GM21529 (cell line): ENCODE measurements around the gene CFAP52.
"Not testable (repeated sequence)": the region's sequence is repeated elsewhere in the genome, so short reads cannot be mapped to it uniquely, and the experiment has no call there.

Experiments used
- ATAC-seq: cut with Tn5 transposase; IDR thresholded peaks from one replicate; pipeline ENCODE4 v1.9.1; 2021; ENCODE audit not compliant: unreplicated experiment

CFAP52 gene

DNA sequence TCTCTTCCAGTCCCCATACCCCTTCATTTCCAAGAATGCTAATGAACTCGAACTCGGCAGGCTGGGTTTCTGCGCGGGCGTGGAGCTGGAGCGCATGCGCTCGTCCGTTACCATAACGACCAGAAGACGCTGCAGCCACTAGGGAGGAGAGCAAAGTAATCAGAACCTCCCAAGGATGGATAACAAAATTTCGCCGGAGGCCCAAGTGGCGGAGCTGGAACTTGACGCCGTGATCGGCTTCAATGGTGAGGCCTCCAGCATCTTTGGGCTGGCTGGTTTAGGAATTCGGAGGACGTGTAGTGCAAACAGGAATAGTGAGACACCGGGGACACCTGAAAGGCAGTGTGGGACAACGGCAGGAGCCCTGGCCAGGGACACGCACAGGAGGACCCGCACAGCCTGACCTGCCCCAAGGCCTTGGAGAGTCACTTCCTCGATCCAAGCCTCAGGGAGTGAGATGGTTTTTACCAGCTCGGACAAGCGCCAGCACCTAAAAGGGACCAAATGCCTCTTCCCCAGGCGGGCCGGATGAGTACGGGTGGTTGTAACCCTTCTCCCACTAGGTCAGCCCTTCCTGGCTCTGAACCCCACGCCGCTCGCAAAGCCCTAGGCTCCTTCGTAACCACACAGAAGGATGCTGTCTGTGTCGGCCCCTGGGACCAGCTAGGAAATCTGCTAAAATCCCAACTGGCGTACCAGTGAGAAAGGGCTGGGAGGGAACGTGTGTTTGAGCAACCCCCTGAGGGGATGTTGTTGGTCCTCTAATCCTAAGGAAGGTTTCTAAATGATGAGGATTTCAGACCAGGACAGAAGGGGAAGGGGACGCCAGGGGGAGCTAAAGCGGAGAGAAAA is at the start of gene CFAP52:
TSS of gene CFAP52 (plus strand) at position 122 of the 852 bp plus-strand sequence. CDS start at position 176, 54 bp downstream.
- peak; percentile 50 for ATAC-seq

- no peak for ATAC-seq
Observed at GRCh38 chr17:9527788-9528187, 48.7 kb upstream of the CFAP52 start.

GRCh38 chr17:9529033-9529700 is 47.3 kb upstream of the CFAP52 start:
- no peak for ATAC-seq

DNA sequence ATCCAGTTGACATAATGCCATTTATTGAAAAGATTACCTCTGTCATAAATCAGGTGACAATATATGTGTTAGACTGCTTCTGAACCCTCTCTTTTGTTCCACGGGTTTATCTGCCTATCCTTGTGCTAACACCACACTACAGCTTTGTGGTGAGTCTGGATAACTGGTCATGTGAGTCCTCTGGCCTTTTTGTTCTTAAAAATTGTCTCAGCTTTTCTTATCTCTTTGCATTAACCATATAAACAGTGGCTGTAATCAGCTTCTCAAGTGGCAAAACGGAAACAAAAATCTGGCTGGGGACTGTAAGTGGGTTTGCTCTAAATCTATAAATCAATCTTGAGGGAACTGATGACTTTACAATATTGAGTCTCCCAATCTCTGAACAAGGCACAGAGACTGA is 45.4 kb upstream of the CFAP52 start:
- no peak for ATAC-seq

- ATAC-seq: no peak
Observed at GRCh38 chr17:9532715-9533114, 43.7 kb upstream of the CFAP52 start.

GRCh38 chr17:9533441-9533840 is 43.0 kb upstream of the CFAP52 start:
- no peak for ATAC-seq

GRCh38 chr17:9536061-9536460 is 40.4 kb upstream of the CFAP52 start:
- no peak for ATAC-seq

DNA sequence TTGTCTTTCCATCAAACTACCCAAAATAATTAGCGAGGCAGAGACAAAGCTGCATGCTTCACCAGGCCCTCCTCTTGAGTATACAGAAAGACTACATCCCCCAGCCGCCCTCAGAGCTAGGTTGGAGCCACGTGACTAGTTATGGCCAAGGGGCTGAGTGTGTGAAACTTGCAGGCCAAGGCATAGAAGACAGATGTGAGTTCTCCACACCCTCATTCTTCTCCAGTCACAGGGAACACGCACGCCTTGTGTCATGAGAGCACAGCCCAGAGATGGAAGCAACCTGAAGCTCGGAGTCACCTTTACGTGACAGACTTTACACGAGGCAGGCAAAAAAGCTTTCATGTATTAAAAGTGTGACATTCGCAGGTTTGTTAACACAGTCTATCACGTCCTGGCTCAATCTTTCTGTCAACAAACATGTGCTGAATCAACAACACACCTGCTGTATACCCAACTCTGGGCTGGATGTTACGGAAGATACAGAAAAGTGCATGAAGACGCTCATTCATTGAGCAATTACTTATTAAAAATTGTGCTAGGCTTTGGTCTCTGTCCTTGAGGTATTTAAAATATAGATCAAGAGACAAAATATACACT is 39.2 kb upstream of the CFAP52 start:
- ATAC-seq: no peak

- no peak for ATAC-seq
Observed at GRCh38 chr17:9538626-9539025, 37.8 kb upstream of the CFAP52 start.

- ATAC-seq: no peak
Observed at GRCh38 chr17:9541718-9542117, 34.7 kb upstream of the CFAP52 start.

DNA sequence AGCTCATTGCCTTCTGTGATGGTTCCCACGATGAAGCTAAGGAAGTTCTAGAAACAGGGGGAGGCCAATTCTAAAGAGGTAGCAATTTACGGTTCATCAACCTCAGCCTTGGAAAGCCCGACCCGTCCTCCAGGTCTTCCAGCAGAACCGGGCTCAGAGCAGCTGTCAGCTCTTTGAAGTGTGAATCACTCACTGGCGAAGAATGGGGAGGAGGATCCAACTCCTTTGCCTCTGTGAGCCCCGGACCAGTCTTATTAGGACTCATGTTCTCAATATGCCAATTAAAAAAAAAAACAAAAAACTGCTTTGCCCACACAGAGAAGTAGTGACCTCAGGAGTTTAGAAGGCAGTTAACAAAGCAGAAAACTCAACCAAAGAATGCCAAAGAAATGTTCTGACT is 32.2 kb upstream of the CFAP52 start:
- no peak for ATAC-seq

DNA sequence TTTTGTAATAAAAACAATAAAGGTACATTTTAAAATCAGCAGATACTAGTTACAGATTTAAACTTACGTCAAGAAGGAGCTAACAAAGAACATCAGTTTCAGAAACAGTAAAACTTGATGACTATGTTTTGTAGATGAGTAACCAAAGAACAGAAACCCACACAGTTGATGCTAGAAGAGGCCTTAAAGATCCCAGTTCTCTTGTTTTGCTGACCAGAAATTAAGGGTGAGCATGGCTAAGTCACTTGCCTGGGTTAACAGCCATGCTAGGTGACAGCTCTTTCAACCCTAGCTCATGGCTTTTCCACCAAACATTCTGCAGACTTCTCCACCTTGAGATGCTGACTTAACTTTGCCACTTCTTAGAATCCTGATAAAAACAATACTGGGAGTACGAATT is 27.2 kb upstream of the CFAP52 start:
- no peak for ATAC-seq

DNA sequence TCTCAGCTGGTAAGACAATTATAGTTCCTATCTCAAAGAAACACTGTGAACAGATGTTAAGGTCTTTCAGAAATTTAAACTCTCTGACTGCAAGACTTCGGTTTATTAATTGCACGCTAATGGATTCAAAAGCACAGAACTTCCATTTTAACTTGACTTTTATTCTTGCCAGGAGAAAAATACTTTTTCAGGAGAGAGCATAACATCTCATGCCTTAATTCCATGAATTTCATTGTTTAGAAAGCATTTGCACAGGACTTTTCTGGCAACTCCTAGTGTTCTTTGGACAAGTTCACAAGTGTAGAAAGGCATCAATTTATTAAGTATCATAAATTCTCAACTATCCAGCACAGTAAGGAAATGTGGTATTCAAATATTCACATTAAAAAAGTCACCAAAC is 23.3 kb upstream of the CFAP52 start:
- ATAC-seq: no peak

DNA sequence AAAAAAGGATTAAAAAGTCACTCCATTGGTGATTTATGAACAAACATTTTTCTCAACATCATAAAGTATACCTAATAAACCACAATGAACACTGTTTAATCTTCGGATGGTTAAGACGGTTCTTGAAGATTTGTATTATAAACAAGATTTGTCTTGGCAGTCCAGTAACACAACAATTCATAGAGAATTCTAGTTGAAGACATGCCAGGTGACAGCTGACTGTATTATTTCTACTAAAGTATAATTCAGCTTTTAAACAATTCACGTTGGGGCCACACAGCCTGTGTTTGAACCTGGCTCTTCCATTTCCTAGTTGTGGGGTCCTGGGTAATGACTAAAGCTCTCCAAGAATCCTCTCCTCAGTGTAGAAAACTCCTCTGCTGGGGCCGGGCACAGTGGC is 22.8 kb upstream of the CFAP52 start:
- no peak for ATAC-seq

DNA sequence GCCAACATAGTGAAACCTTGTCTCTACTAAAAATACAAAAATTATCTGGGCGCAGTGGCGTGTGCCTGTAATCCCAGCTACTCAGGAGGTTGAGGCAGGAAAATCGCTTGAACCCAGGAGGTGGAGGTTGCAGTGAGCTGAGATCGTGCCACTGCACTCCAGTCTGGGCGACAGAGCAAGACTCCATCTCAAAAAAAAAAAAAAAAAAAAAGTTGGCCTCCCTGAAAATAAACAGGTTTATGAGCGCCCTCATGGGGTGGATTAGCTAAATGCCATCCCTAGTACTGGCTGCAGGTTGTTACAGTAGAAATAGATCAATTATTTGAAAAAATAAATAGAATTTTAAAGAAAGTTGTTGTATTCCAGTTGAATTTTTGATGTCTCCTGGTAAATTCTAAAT is 21.7 kb upstream of the CFAP52 start:
- ATAC-seq: not testable (repeated sequence)

DNA sequence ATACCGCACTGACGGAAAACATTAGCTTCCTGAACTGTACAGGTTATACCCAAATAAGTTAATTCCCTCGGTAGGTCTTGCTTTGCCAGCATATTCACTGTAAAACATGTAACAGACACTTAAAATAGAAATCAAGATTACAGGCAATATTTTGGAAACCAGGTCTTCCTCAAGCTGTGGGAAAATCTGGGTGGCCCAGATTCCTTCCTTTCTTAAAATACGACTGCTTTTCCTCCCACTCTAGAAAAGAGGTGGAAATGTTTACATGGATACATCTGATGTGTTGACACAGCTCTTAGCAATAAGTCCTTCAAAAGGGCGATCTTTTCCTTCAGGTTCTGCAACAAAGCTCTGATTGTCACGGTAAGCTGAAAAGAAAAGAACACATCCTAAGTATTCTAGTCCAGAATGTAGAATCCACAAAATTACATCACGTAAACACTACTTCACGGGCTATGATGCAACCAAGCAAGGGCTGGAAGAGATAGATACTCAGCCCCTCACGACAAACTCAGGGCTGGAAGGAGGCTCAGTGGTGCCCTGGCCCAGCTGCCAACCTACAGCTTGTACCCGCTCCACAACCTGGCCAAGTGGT is 19.2 kb upstream of the CFAP52 start:
- no peak for ATAC-seq

GRCh38 chr17:9557857-9558256 is 18.6 kb upstream of the CFAP52 start:
- ATAC-seq: no peak

DNA sequence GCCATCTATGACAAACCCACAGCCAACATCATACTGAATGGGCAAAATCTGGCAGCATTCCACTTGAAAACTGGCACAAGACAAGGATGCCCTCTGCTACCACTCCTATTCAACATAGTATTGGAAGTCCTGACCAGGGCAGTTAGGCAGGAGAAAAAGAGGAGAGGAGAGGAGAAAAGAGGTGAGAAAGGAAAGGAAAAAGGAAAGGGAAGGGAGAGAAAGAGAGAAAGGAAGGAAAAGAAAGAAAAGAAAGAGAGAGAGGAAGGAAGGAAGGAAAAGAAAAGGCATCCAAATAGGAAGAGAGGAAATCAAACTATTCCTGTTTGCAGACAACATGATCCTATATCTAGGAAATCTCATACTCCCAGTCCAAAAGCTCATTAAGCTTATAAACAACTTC is 12.3 kb upstream of the CFAP52 start:
- ATAC-seq: no peak

GRCh38 chr17:9566067-9566466 is 10.4 kb upstream of the CFAP52 start:
- ATAC-seq: no peak

- ATAC-seq: not testable (repeated sequence)
Observed at GRCh38 chr17:9566739-9567138, 9.7 kb upstream of the CFAP52 start.

DNA sequence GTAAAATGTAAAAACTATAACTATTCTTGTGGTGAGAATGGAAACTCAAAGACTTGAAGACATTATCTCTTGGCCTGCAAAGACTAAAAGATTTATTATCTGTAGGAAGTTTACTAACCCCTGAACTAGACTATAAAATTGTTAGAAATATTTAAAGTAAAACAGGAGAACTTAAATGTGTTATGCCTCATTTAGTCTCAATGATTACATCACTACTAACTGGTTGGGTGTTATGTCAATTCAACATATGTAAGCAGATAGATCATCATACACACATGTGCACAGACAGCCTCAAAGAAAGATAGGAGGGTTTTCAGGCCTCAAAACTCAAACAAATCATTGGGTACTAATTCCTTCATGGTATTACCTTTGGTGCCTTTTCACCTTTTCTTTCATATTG is 8.4 kb upstream of the CFAP52 start:
- ATAC-seq: no peak
